Urinary bladder (tissue), 4 donors: ENCODE results near the gene FH. TPM values are rescaled to one million over a fixed set of nuclear protein-coding genes. Genes with fewer than 3 reads are reported as not detected.
A peak's percentile ranks its signal among the peaks of the same experiment; 100 is the strongest.

ENCODE experiments used
- DNase-seq: peaks from one replicate; pipeline ENCODE4 v3.0.0-alpha.2; 2015; ENCODE audit errors: extremely low spot score
- H3K27ac ChIP-seq: one replicate; pipeline ENCODE4 v1.5.1; 2013; ENCODE audit warnings: low read depth, mild to moderate bottlenecking, moderate library complexity
- H3K36me3 ChIP-seq: one replicate; pipeline ENCODE4 v1.6.1; 2013; ENCODE audit warnings: mild to moderate bottlenecking, moderate library complexity; ENCODE audit not compliant: insufficient read depth
- H3K4me1 ChIP-seq: one replicate; pipeline ENCODE4 v1.6.1; 2013; ENCODE audit warnings: mild to moderate bottlenecking, moderate library complexity; ENCODE audit not compliant: insufficient read depth
- H3K4me3 ChIP-seq: one replicate; pipeline ENCODE4 v1.5.1; 2013; ENCODE audit warnings: low read depth, low read length
- WGBS: extraction: QIAGEN DNeasy Blood & Tissue Kit; methylation state at CpG from one replicate; pipeline ENCODE4 v1.1.7; 2013; 5-methylcytosine and 5-hydroxymethylcytosine counted together
- polyA plus RNA-seq: library from polyadenylated mRNA; stranded (reverse); fragments of 200-250 nt; gene quantifications from one replicate; pipeline ENCODE4 v1.2.3, GENCODE V29; 2013
- total RNA-seq: library from RNA; depleted of rRNA; stranded (reverse); fragments of >200 nt; gene quantifications from one replicate; pipeline ENCODE4 v1.2.3, GENCODE V29; 2014
- donor health status: healthy with polysubstance abuse.
- donor health status: healthy.

FH gene
- total RNA-seq (71.1 TPM), polyA plus RNA-seq (60.3 TPM)

DNA sequence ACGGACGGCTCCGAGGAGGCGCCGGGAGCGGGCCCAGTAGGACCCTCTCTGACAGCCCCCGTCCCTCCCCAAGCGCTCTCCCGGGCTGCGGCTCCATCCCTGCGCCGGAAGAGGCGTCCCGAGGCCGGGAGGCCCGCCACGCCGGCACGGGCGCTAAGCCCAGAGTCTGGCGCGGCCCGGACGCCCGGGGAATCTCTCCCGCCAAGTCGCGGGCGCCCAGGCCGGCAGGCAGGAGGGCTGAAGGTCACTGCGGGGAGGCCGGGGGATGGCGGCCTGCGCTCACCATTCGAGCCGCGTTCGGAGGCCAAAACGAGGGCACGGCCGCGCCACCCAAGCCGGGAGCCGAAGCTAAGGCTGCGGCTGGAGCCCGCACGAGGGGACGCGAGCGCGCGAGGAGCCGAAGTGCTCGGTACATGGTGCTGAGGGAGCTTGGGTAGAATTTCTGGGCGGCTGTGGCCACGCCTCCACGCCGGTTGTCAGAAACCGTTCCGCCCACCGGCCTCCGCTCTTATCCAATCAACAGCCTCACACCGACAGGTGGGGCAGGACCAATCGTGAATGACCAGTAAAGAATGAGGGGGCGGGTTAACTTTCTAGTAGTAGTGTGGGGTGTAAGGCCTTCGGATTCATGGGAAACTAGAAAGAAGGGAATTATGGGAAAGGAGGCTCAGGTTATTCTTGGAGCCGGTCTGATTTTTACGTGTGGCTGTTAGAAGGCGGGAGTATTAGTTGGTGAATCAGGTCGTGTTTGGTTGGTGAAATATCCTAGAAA lies at the start of gene FH:
Gene FH, minus strand, starts transcription at position 448 of the 772 bp plus-strand sequence. Its CDS starts 33 bp downstream, at position 415.
- Histone ChIP-seq H3K36me3 (no peaks in the 10 kb centered on the region), H3K4me3 (peak within 1 kb of the TSS; percentile 91), H3K27ac (peak within 1 kb of the TSS; percentile 68), H3K4me1 (no peaks in the 10 kb centered on the region)
- under 1% methylated on average over 70 of the region's 70 CpGs for WGBS
- DNase-seq: peak; percentile 97

DNA sequence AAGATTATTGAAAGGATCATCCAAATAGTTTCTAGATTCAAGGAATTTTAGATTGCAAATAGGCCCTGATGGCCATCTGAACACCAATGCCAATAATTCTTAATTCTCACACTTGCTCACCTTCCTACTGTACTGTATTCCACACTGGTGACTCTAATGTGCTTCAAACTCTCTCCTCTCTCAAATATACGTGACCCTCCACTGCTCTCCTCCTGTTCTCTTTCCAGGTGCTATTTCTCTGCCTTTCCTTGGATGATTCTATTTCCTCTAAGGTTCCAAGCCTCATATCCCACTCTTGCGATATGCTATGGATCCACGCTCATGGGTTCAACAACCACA lies 41.3 kb upstream of the FH start:
- H3K4me1 ChIP-seq: no peaks in the 10 kb centered on the region
- no peak for DNase-seq
- no peak overlapping the region for H3K4me3 ChIP-seq
- whole genome bisulfite sequencing: 84% methylated on average over 3 of the region's 3 CpGs
- H3K36me3 ChIP-seq: no peaks in the 10 kb centered on the region
- H3K27ac ChIP-seq: no peak overlapping the region

DNA sequence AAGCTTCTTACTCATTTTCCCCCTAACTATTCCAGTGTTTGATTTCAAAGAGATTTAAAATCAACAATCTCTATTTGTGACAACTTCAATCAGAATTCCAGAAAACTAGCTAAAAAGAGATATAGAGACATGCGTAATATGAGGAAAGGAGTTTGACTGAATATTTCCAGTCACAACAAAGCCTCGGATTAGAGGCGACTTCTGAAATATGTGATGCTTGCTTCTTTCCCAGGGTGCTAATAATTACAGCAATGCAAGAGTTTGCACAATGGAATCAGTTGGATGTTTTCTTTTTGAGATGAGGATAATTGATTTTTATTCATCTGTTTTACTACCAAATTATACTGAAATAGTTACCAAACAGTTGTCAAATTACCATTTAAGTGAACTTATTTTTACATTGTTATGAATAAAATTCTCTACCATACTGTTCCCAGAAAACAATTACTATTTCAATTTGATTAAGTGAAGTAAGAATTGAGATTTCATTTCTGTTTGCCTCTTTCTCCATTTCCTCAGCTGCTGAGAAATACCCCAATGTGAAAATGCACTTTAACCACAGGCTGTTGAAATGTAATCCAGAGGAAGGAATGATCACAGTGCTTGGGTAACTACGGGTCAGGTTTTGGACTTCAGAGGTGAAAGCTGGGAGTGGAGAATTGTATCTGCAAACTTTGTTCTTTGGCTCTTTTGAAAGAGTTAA lies 40.7 kb upstream of the FH start:
- H3K27ac ChIP-seq: no peak overlapping the region
- 84% methylated on average over 4 of the region's 4 CpGs for WGBS
- no peak overlapping the region for H3K4me3 ChIP-seq
- no peaks in the 10 kb centered on the region for H3K36me3 ChIP-seq
- no peaks in the 10 kb centered on the region for H3K4me1 ChIP-seq
- DNase-seq: no peak

DNA sequence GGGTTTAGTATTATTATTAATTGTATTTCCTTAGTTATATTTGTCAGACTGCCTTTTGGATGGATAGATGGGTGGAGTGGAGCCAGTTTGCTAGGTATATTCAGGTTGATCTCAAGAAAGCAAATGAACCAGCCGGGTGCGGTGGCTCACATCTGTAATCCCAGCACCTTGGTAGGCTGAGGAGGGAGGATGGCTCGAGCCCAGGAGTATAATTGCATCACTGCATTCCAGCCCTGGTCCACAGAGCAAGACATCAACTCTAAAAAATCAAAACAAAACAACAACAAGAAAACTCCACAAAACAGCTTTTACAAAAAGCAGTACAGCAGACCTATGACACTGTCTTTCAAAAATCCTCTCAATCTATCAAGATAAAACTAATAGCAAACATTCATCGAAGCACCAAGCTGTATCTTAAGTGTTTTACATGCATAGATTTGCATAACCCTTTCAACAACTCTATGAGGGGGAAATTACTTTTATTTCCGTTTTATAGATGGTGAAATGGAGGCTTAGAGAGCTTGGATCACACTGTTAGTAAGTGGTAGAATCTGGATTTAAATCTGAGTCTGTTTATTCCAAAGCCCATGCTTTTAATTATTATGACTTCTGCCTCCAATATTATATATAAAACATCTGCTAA lies 38.1 kb upstream of the FH start:
- Histone ChIP-seq H3K27ac (no peak overlapping the region), H3K36me3 (no peaks in the 10 kb centered on the region), H3K4me3 (no peak overlapping the region), H3K4me1 (no peaks in the 10 kb centered on the region)
- WGBS: 71% methylated on average over 5 of the region's 5 CpGs
- DNase-seq: no peak

DNA sequence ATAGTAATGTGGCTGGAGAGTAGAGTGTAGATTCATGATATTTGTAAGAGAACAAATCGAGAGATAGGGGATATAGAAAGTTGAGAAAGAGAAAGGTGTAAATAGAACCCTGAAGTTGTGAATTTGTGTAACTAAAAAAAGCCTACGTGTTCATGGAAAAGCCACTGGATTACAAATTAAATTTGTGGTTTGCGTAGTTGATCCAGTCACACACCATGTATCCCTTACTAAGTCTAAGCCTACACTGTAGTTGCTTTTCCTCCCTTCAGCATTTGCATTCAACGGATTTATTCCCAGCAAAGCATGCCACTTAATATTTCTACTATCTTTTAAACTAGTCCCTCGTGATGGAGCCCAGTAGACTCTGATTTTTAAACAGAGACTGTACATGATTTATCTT lies 37.5 kb upstream of the FH start:
- Histone ChIP-seq H3K4me3 (no peak overlapping the region), H3K36me3 (no peaks in the 10 kb centered on the region), H3K27ac (no peak overlapping the region), H3K4me1 (no peaks in the 10 kb centered on the region)
- no peak for DNase-seq
- 80% methylated on average over 5 of the region's 5 CpGs for WGBS

DNA sequence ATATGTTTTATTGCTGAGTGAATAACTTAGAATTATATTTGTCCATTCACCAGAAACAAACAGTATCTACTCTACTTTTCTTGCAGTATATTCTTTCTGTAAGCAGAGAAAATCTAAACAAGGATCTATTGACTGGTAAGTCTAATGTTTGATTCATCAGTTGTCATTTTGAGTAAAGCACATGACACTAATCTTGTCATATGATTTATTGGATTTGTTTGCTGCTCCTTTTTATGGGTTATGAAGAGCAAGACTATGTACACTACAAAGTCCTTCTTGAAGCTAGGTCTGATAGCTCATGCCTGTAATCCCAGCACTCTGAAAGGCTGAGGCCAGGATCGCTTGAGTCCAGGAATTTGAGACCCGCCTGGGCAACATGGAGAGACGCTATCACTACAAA lies 36.0 kb upstream of the FH start:
- no peak for DNase-seq
- no peak overlapping the region for H3K4me3 ChIP-seq
- WGBS: 87% methylated on average over 3 of the region's 3 CpGs
- no peak overlapping the region for H3K27ac ChIP-seq
- no peaks in the 10 kb centered on the region for H3K36me3 ChIP-seq
- H3K4me1 ChIP-seq: no peaks in the 10 kb centered on the region

DNA sequence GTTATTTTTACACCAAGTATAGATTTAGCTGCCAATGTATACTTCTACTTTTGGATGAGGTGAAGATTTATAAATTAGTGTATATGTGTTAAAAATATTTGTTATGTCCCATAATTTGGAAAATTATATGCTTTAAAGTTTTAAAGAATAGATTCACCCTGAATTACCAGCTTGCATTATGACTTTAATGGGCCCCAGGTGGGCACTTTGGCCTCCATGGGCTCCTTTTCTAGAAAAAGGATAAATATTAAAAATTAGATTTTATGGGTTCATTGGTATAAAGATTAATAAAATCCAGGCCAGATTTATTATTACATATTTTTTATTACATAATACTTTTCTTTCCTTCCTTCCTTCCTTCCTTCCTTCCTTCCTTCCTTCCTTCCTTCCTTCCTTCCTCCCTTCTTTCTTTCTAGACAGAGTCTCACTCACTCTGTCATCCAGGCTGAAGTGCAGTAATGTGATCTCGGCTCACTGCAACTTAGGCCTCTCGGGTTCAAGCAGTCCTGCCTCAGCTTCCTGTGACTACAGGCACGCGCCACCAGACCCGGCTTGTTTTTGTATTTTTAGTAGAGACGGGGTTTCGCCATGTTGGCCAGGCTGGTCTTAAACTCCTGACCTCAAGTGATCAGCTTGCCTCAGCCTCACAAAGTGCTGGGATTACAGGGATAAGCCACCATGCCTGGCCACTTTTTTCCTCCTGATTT lies 34.5 kb upstream of the FH start:
- Histone ChIP-seq H3K4me3 (no peak overlapping the region), H3K4me1 (no peaks in the 10 kb centered on the region), H3K36me3 (no peaks in the 10 kb centered on the region), H3K27ac (no peak overlapping the region)
- 77% methylated on average over 7 of the region's 7 CpGs for WGBS
- no peak for DNase-seq

DNA sequence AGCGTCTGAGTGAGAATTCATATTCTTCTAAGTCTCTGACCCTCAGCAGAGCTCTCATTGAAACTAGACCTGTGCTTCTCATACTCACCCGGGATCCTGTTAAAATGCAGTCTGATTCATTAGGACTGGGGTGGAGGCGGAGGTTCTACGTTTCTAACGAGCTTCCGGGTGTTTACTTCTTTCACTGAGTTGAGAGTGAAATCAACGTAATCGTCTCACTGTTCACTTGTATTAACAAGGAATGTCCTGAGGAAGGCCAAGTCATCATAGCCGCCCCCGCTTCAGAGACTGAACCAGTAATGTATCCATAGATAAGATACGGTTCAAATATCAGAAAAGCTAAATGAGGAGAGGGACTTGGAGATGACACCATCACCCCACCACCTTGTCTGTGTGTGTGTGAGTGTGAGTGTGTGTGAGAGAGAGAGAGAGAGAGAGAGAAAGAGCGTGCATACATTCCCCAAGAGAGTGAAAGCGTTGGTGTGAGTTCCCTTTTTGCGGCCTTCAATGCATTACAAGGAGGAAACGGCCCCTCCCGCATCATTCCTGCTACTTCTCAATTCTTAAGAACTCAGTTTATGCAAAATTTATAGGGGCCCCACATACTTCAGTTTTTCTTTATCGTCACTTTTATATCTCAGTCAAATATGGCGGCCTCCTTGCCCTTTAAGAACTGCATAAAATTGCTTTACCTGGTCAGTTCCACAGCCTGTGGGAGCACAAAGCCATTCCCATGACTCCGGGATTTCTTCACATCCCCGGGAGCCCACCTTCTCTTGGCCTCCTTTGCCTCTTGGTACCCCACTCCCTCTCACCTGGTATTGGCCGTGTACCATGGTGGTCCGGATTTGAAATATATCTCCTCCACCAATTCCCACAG lies 32.4 kb upstream of the FH start:
- no peak for DNase-seq
- WGBS: 73% methylated on average over 22 of the region's 22 CpGs

DNA sequence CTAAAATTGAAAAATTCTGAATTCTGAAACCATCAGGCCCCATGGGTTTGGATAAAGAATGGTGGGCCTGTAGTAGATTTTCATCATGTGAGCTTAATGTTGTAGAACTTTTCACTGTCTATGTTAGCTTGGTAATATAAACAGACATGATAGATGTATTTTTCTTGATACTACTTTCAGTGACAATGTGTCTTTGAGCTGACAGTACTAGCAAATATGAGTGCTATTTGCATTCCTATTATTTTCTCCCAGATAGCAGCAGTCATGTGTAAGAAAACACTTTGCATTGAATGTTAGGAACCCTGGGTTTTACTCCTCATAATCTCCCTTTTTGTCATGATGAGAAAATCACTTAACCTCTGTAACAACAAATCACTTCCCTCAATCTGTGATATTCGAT lies 30.8 kb upstream of the FH start:
- WGBS: 44% methylated on average over 1 of the region's 1 CpG
- no peaks in the 10 kb centered on the region for H3K36me3 ChIP-seq
- no peaks in the 10 kb centered on the region for H3K4me1 ChIP-seq
- no peak for DNase-seq
- H3K27ac ChIP-seq: no peak overlapping the region
- H3K4me3 ChIP-seq: no peak overlapping the region

More for the DNA sequence above, 32.4 kb upstream of the FH start:
- H3K36me3 ChIP-seq: no peaks in the 10 kb centered on the region
- no peak overlapping the region for H3K27ac ChIP-seq
- no peak overlapping the region for H3K4me3 ChIP-seq
- H3K4me1 ChIP-seq: no peaks in the 10 kb centered on the region

DNA sequence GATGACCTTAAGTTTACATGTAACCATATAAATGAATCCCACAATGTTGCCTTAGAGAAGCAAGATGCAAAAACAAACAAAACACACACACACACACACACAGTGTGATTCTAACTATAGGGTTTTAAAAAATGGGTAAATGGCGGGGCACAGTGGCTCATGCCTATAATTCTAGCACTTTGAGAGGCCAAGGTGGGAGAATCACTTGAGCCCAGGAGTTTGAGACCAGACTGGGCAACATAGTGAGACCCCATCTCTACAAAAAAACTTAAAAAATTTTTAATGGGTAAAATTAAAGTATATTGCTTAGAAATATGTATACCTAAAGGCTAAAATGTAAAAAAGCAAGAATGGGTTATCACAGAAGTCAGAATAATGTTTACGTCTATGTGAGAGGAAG lies 28.5 kb upstream of the FH start:
- no peaks in the 10 kb centered on the region for H3K4me1 ChIP-seq
- no peaks in the 10 kb centered on the region for H3K36me3 ChIP-seq
- DNase-seq: no peak
- 73% methylated on average over 2 of the region's 2 CpGs for WGBS
- no peak overlapping the region for H3K27ac ChIP-seq
- no peak overlapping the region for H3K4me3 ChIP-seq

DNA sequence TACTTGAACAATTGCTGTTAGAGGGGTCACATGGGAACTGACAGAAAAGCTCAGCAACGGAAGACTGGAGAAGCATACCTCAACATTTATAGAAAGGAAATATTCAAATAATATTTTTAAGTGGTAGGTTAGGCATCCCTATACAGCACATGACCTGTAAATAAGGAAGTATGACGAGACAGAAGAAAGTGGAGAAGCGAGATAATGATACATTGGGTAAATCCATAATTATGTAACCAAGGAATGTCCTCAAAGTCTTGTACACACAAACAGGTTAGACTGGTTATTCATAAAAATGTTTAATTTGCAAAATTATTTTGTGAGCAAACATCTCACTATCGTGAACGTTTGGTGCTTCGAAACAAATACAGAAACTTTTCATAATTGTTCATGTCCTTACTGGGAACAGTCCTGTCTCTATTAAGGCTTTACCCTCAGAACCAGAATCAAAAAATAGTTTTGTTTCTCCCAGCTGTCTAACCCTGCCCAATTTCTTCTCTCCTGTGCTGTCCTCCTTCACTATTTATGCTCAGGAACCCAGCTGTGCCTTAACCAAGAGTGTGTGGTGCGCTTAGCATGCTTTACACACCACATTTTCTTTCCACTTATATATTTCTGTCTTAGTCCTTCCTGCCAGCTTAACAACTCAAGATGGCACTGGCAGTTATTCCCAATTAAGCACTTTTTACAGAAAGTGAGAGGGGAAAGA lies 22.8 kb upstream of the FH start:
- no peaks in the 10 kb centered on the region for H3K4me1 ChIP-seq
- H3K4me3 ChIP-seq: no peak overlapping the region
- no peak for DNase-seq
- no peaks in the 10 kb centered on the region for H3K36me3 ChIP-seq
- WGBS: 82% methylated on average over 7 of the region's 7 CpGs
- peak overlapping the region; percentile 23 for H3K27ac ChIP-seq

DNA sequence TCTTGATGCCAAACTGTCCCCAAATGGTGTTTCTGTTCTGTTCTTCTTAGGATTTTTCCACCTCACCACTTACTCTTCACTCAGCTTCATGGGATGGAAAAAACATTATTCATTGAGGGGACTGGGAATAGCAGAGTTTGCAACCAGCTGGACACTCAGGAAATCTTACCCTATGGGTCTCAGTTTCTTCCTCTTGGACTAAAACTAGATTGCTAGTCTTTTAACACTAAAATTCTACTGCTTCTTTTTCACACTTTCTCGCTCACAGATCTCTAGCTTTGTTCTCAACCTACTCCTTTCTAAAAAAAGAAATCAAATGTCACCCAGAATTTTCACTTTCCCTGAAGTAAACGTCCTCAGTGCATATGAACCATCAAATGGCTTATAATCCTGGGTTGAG lies 17.4 kb upstream of the FH start:
- Histone ChIP-seq H3K27ac (no peak overlapping the region), H3K4me3 (no peak overlapping the region), H3K36me3 (no peaks in the 10 kb centered on the region), H3K4me1 (no peaks in the 10 kb centered on the region)
- no peak for DNase-seq
- 74% methylated on average over 2 of the region's 2 CpGs for WGBS
